HG02610 (cell line): Measurements from ENCODE around the gene WAS.
A peak's percentile ranks its signal among the peaks of the same experiment; 100 is the strongest.

ENCODE experiments used
- ATAC-seq: cut with Tn5 transposase; IDR thresholded peaks from one replicate; pipeline ENCODE4 v1.9.1; 2021; ENCODE audit warnings: mild to moderate bottlenecking, moderate library complexity; ENCODE audit not compliant: unreplicated experiment

Gene WAS

GRCh38 chrX:48711162-48711928 lies 27.7 kb downstream of the WAS start:
- no peak for ATAC-seq

- no peak for ATAC-seq
Observed at GRCh38 chrX:48711929-48712505, 28.4 kb downstream of the WAS start.

- ATAC-seq, result no peak
Observed at GRCh38 chrX:48713847-48714246, 30.2 kb downstream of the WAS start.

GRCh38 chrX:48714573-48714972 lies 31.0 kb downstream of the WAS start:
- ATAC-seq, result no peak

- no peak for ATAC-seq
Observed at GRCh38 chrX:48715072-48715471, 31.5 kb downstream of the WAS start.

GRCh38 chrX:48715876-48716502 lies 32.4 kb downstream of the WAS start:
- ATAC-seq, result no peak

- ATAC-seq, result no peak
Observed at GRCh38 chrX:48719958-48720357, 36.4 kb downstream of the WAS start.

GRCh38 chrX:48720577-48721250 lies 37.1 kb downstream of the WAS start:
- no peak for ATAC-seq

GRCh38 chrX:48721916-48722315 lies 38.3 kb downstream of the WAS start:
- no peak for ATAC-seq

- no peak for ATAC-seq
Observed at GRCh38 chrX:48726596-48726995, 43.0 kb downstream of the WAS start.

GRCh38 chrX:48728653-48729052 lies 45.1 kb downstream of the WAS start:
- ATAC-seq, result no peak

GRCh38 chrX:48736303-48736702 lies 52.7 kb downstream of the WAS start:
- no peak for ATAC-seq

- no peak for ATAC-seq
Observed at GRCh38 chrX:48736878-48737212, 53.2 kb downstream of the WAS start.

- ATAC-seq, result peak; percentile 99
Observed at GRCh38 chrX:48737213-48737938, 53.8 kb downstream of the WAS start.

GRCh38 chrX:48737940-48738339 lies 54.3 kb downstream of the WAS start:
- no peak for ATAC-seq
